Stimulated activated CD4-positive, alpha-beta T cell treated with anti-CD3 and anti-CD28 coated beads, Interleukin-1b, Interleukin-23, amount 100 ng/mL, for 4 hours (primary cell): ENCODE measurements around the gene HSPA4L.

ENCODE experiments used
- DNase-seq, 2 donors: peaks; one replicate each; pipeline ENCODE4 v3.0.0-alpha.2; 2020; ENCODE audit warnings: low read depth in 2 of 2

Gene HSPA4L

GRCh38 chr4:127870281-127870680 lies 88.2 kb downstream of the HSPA4L start:
- no peak for DNase-seq

GRCh38 chr4:127870688-127871087 lies 88.6 kb downstream of the HSPA4L start:
- DNase-seq: no peak

- no peak for DNase-seq
Measured at GRCh38 chr4:127875791-127876190, 93.7 kb downstream of the HSPA4L start.

GRCh38 chr4:127880763-127881562 lies 98.8 kb downstream of the HSPA4L start, which contains the start of gene PLK4:
PLK4 (plus strand) TSS chr4:127880893; CDS start chr4:127881135, 242 bp downstream.
- DNase-seq: peak; percentile 88 to 89

GRCh38 chr4:127881563-127881864 lies 99.4 kb downstream of the HSPA4L start:
- no peak for DNase-seq

GRCh38 chr4:127888559-127888958 lies 106.4 kb downstream of the HSPA4L start:
- no peak for DNase-seq

- no peak for DNase-seq
Measured at GRCh38 chr4:127889903-127890302, 107.8 kb downstream of the HSPA4L start.
